T-helper 1 cell (primary cell): ENCODE measurements around the gene ZFAND6.

Experiments used
- DNase-seq, 5 donors: peaks; one replicate each; pipeline ENCODE4 v3.0.0-alpha.2; 2012 to 2020

ZFAND6 gene

DNA sequence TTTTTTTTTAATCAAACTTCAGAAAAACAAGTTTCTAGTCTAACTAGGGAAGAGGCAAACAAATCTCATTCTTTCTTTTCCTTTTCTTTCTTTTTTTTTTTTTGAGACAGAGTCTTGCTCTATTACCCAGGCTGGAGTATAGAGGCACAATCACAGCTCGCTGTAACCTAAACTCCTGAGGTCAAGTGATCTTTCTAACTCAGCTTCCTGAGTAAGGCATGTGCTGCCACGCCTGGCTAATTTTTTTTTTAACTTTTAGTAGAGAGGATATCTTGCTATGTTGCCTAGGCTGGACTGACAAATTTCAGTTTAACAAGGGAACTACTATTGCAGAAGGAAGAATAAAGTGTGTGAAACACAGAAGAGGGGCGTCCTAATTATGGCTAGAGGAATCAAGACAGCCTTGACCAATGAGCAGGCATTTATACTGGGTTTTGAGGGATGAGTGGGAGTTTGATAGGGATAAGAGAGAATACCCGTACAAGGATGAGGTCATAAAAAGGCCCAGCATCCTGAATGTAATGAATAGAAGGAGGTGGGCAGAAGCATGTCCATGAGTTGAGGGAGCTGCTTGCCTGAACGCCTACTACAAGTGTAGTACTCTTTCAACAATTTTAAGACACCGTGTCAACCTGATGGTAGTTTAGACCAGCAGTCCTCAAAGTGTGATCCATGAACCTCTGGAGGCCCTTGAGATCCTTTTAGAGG, 6.7 kb upstream of the ZFAND6 start:
- no peak for DNase-seq

DNA sequence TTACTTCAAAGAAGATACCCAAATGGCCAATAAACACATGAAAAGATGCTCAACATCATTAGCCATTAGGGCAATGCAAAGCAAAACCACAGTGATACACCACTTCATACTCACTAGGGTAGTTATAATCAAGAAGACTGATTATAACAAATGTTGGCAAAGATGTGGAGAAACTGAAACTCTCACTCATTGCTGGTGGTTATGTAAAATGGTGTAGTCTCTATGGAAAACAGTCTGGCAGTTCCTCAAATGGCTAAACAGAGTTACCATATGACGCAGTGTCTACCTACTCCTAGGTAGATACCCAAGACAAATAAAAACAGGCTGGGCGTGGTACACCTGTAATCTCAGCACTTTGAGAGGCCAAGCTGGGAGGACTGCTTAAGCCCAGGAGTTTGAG, 3.5 kb upstream of the ZFAND6 start:
- DNase-seq: no peak

DNA sequence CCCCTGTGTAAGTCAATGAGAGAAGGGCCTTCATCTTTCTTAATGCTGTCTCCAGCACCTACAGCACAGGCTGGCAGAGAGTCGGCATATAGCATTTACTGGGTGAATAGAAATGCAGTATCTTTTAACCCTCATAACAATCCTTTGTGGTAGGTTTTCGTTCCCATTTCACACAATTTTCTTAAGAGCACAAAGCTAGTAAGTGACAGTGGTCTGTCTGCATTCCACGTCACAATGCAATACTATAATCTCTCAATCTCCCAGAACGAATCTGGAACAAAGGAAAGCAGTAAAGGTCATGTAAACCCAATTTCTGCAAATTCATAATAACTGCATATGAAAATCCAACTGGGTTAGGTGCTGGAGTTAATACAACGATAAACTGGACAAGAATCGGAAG, 1.4 kb upstream of the ZFAND6 start:
- DNase-seq: no peak

DNA sequence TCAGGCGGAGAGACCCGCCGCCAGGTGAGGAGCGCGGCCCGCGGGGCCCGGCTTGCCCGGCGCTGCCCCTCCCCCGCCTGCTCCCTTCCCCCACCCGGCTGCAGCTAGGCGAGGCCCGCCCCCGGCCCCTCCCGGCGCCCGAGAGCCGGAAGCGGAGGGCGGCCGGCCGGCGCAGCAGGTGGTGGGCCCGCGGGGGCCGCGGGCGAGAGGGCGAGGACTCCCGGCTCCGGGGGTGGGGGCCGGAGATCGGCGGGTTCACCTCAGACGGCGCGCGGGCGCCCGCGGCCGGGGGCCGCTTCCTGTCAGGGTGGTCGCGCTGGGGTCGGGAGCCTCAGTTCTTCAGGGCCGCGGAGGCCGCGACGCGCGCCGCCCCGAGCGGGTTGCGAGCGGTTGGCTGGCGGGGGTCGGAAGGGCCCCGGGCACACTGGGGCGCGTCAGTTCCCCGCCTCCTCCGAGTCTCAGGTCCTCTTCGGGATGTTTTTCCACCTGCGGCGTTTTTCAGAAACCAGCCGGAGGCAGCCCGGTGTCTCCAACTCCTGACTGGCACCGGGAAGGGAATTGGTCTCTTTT, 395 bp downstream of the ZFAND6 start:
- peak in 3 of 5 donors; percentile 35 to 52 (median 37) for DNase-seq

GRCh38 chr15:80060356-80061006, 1.0 kb downstream of the ZFAND6 start:
- DNase-seq: peak in 1 of 5 donors; percentile 24

GRCh38 chr15:80061582-80061981, 2.1 kb downstream of the ZFAND6 start:
- DNase-seq: no peak

DNA sequence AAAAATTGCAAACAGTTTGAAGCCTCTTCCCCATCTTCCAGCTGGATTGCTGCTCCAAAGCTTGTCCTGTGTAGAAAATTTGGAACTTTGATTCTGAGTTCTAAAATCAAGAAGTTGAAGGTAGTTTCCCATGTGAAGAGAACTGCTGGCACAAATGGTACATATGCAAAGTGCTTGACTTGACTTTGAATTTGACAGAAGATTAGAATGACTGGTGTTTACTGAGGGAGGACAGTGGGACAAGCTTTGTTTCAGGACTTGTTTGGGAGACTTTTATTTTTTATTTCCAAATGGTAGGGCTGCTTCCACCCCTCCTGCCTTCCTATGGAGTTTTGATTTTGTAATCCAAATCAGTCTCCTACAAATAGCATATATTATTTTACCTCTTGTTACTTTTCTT, 7.4 kb downstream of the ZFAND6 start:
- DNase-seq: no peak

GRCh38 chr15:80068578-80068977, 9.1 kb downstream of the ZFAND6 start:
- DNase-seq: no peak

DNA sequence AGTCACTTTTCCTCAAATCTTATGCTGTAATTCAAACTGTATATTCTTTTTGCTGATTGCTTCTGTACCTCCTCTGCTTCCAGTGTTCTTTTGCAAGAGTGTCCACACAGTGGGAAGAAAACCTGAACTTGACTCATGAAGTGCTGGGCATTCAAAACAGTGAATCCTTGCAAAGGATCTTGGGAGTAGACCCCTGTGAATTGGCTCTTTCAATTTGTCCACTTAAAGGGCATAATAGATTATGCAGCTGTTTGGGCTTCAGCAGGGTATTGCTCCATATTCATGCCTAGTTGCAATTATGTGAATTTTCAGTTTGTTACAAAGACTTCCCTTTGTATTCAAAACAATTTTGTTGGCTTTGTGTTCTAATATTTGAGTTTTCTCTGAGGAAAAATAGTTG, 11.4 kb downstream of the ZFAND6 start:
- no peak for DNase-seq

GRCh38 chr15:80071652-80072051, 12.2 kb downstream of the ZFAND6 start:
- DNase-seq: no peak

DNA sequence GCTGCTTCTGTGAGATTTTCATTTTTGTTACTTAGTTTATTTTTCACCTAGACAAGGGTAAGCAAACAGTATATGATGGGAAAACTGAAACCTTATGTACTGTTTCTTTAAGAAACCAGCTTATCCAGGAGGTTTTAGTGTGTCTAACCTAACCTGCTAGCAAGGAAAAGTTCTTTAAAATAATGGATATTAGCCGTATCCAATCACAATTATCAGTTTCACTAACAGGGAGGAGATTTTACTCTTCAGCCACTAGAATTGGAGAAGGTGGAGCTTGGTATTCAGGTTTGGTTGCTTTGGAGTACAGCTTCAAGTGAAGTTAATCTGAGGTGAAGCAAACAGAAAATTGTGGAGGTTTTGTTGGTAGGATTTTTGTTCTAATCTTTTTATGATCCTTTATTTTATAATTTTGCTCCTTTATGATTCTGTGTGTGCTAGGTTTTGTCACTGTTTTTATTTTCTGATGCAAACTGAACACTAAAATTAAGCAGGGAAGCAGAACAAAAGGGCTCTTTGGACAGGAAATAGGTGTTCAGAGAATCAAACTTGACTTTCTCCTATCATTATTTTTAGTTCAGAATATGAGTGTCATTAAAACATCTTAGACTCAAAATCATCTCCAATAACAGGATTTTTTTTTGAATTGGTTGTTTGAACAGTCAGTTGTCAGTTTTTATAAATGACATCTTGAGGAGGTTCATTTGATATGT, 13.0 kb downstream of the ZFAND6 start:
- peak in 1 of 5 donors; percentile 63 for DNase-seq

GRCh38 chr15:80073197-80073596, 13.7 kb downstream of the ZFAND6 start:
- no peak for DNase-seq

DNA sequence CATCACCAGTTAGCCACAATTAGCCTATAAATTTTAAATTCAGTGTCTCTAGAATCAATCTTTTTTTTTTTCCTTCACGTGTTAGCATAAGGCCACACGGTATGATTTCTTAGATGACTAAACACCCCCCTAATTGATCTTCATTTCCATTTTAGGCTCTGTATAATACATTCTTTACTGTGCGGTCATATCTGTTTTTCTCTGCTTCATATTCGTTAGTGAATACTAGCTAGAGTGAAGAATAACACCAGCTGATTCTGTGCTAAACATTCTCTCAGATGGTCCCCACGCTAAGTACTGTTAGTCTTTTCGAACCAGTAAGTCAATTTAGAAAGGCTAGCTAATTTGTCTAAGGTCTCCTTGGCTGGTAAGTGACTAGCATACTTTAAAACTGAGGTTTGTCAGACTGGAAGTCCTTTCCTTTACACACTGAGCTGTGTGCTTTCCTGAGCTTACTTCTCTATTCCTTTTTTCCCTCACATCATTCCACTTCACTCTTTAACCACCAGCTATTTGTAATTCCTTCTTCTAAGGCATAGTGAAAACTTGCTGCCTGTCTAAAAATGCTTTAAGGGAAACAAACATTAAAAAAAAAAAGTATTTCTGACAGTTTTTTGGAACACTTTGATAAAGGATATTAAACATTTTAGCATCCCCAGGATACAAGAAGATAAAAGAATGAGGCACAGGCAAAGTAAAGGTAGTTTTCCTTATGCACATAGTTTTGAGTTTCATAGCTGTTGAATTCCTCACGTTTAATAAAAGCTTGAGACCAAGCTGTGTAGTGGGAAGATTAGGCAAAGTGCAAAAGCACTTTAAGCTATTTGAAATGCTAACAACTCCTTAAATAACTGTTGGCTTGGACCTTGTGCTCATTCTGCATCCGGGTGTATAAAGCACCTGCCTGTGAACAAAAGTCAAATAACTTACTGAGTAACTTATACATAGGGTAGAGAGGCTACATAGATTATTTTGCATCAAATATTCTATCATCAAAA, 17.1 kb downstream of the ZFAND6 start:
- no peak for DNase-seq

- DNase-seq: no peak
Measured at GRCh38 chr15:80081390-80081789, 21.9 kb downstream of the ZFAND6 start.

DNA sequence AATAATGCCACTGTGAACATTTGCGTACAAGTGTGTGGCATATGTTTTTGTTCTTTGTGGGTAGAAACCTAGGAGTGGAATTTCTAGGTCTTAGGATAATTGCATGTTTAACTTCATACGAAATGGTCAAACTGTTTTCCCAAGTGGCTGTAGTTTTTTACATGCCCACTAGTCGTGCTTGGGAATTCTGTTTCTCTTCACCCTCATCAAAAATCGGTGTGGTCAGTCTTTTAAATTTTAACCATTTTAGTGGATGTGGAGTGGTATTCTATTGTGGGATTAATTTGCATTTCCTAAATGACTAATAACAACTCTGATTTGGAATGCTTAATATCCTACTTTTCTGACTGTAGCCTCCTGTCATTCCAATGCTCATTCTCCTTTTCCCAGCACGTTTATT, 27.6 kb downstream of the ZFAND6 start:
- no peak for DNase-seq

- DNase-seq: no peak
Measured at GRCh38 chr15:80090041-80090440, 30.6 kb downstream of the ZFAND6 start.

- no peak for DNase-seq
Measured at GRCh38 chr15:80090879-80091503, 31.5 kb downstream of the ZFAND6 start.

GRCh38 chr15:80093854-80094418, 34.5 kb downstream of the ZFAND6 start:
- DNase-seq: no peak

- no peak for DNase-seq
Measured at GRCh38 chr15:80095511-80095910, 36.0 kb downstream of the ZFAND6 start.

DNA sequence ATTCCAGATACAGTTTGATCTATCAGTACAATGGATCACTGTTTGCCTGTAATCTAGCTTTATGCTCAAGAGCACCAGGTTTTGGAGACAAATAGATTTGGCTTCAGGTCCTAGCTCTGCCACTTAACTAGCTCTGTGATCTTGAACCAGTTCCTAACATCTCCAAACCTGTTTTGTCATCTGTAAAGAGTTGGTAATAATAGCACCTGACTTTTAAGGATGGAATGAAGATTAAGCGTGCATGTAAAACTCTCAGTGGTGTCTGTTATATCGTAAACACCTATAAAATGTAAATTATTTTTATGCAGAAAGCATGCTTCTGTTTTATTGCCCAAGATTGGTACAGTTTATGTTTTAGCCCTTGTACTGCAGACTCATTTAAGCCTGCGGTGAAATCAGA, 36.5 kb downstream of the ZFAND6 start:
- no peak for DNase-seq

DNA sequence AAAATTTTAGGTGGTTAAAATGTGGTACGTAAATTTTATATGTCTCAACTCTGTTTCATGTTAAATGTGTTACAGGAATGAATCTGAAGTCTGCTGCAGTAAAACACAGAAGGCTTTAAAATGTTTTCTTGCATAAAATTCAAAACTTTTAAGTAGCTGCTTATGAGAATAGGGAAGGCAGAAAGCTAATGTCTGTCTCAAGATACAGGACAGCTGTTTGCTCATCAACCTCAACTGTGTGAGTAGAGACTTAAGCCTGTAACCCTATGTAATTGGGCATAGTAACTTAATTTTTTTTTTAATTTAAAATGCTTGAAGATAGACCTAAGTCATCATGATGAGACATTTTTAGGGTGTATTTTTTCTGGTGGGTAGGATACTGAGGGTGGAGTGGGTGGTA, 38.9 kb downstream of the ZFAND6 start:
- DNase-seq: no peak

- no peak for DNase-seq
Measured at GRCh38 chr15:80099241-80099640, 39.8 kb downstream of the ZFAND6 start.
